ENCODE data around the gene TTC31. TPM values are rescaled to one million over a fixed set of nuclear protein-coding genes. Genes with fewer than 3 reads are reported as not detected.
"Not testable (repeated sequence)": the region's sequence is repeated elsewhere in the genome, so short reads cannot be mapped to it uniquely, and the experiment has no call there.

Gene TTC31
- total RNA-seq, 1 donor from 2014 or later = 5.0 TPM

- DNase-seq (ENCODE audit: low read depth in 2 of 2) = not testable (repeated sequence)
Measured at GRCh38 chr2:74483675-74484164, 839 bp downstream of the TTC31 start.

- DNase-seq (ENCODE audit: low read depth in 2 of 2) = no peak
Measured at GRCh38 chr2:74486141-74486540, 3.3 kb downstream of the TTC31 start.

GRCh38 chr2:74488643-74489481 lies 6.0 kb downstream of the TTC31 start:
- DNase-seq (ENCODE audit: low read depth in 2 of 2) = no peak

GRCh38 chr2:74489906-74490305 lies 7.0 kb downstream of the TTC31 start:
- DNase-seq (ENCODE audit: low read depth in 2 of 2) = no peak

- no peak for DNase-seq (ENCODE audit: low read depth in 2 of 2)
Measured at GRCh38 chr2:74491648-74492544, 9.0 kb downstream of the TTC31 start.

- DNase-seq (ENCODE audit: low read depth in 2 of 2) = no peak
Measured at GRCh38 chr2:74493546-74493945, 10.7 kb downstream of the TTC31 start.

GRCh38 chr2:74495440-74495839 lies 12.6 kb downstream of the TTC31 start:
- no peak for DNase-seq (ENCODE audit: low read depth in 2 of 2)

GRCh38 chr2:74496997-74497776 lies 14.3 kb downstream of the TTC31 start:
- DNase-seq (ENCODE audit: low read depth in 2 of 2) = no peak

- peak in 1 of 2 donors; percentile 11 for DNase-seq (ENCODE audit: low read depth in 2 of 2)
Measured at GRCh38 chr2:74497777-74498499, 15.1 kb downstream of the TTC31 start.

GRCh38 chr2:74498500-74499266 lies 15.8 kb downstream of the TTC31 start:
- DNase-seq (ENCODE audit: low read depth in 2 of 2) = peak in 1 of 2 donors; percentile 20

- peak in 1 of 2 donors; percentile 18 for DNase-seq (ENCODE audit: low read depth in 2 of 2)
Measured at GRCh38 chr2:74499267-74499939, 16.5 kb downstream of the TTC31 start, which contains the start of gene LBX2. Gene LBX2 (minus strand): TSS chr2:74499603. CDS start chr2:74499537, 66 bp downstream.

GRCh38 chr2:74499940-74500577 lies 17.2 kb downstream of the TTC31 start:
- no peak for DNase-seq (ENCODE audit: low read depth in 2 of 2)

- no peak for DNase-seq (ENCODE audit: low read depth in 2 of 2)
Measured at GRCh38 chr2:74500578-74500946, 17.7 kb downstream of the TTC31 start.

GRCh38 chr2:74501335-74502071 lies 18.6 kb downstream of the TTC31 start:
- no peak for DNase-seq (ENCODE audit: low read depth in 2 of 2)

- peak in 1 of 2 donors; percentile 19 for DNase-seq (ENCODE audit: low read depth in 2 of 2)
Measured at GRCh38 chr2:74502147-74502719, 19.4 kb downstream of the TTC31 start.

- peak; percentile 23 to 89 for DNase-seq (ENCODE audit: low read depth in 2 of 2)
Measured at GRCh38 chr2:74502720-74503505, 20.0 kb downstream of the TTC31 start.
